SK-N-SH (cell line): ENCODE data around the gene AKAP12. TPM values are rescaled to one million over a fixed set of nuclear protein-coding genes. Genes with fewer than 3 reads are reported as not detected.
A peak's percentile ranks its signal among the peaks of the same experiment; 100 is the strongest.

Experiments used
- CTCF ChIA-PET: fragments of 300-600, 350-600 bp; formaldehyde crosslinking; extraction: SDS; loops from one replicate; lab custom pipeline; 2021; lab: Yijun Ruan, JAX
- POLR2A ChIA-PET: fragments of 350-600 bp; sonication (Branson Sonifier 250); formaldehyde crosslinking; extraction: SDS; loops from one replicate; lab custom pipeline; 2020; ENCODE audit warnings: antibody characterized with exemption, inconsistent platforms; lab: Yijun Ruan, JAX
- DNase-seq: peaks from one replicate; pipeline ENCODE4 v3.0.0; 2012
- H2AFZ ChIP-seq: fragments of 200-600 bp; sonication (generic); 2 replicates; pipeline ENCODE4 v1.8.1; 2016; ENCODE audit warnings: antibody characterized with exemption, mild to moderate bottlenecking, low read depth
- H3F3A ChIP-seq: fragments of 200-600 bp; sonication (generic); replicated peaks from 2 replicates; pipeline ENCODE3; 2016; ENCODE audit warnings: antibody characterized with exemption, mild to moderate bottlenecking; ENCODE audit not compliant: insufficient read depth
- H3K27ac ChIP-seq, 2 experiments: fragments of 200-500 bp in 1 of 2; fragments of 200-600 bp in 1 of 2; sonication (Bioruptor generic) in 1 of 2; sonication (generic), shearing (Covaris generic) in 1 of 2; 2 replicates each; pipeline versions ENCODE4 v1.5.1 to v1.6.1; 2014 to 2016; ENCODE audit warnings: low read depth in 2 of 2, inconsistent platforms in 1 of 2, low read length in 1 of 2, mild to moderate bottlenecking in 1 of 2, mixed read lengths in 1 of 2
- H3K27me3 ChIP-seq: fragments of 200-600 bp; sonication (generic), shearing (Covaris generic); 2 replicates; pipeline ENCODE4 v1.6.1; 2016; ENCODE audit warnings: mixed run types; ENCODE audit not compliant: insufficient read depth
- H3K36me3 ChIP-seq, 2 experiments: fragments of 200-500 bp in 1 of 2; fragments of 200-600 bp in 1 of 2; sonication (Bioruptor generic) in 1 of 2; sonication (generic) in 1 of 2; replicated peaks in 1 of 2; 2 replicates each; pipeline versions ENCODE3 to v1.5.1; 2014 to 2016; ENCODE audit warnings: low read length in 1 of 2, mild to moderate bottlenecking in 1 of 2; ENCODE audit not compliant: insufficient read depth in 2 of 2, control insufficient read depth in 1 of 2
- H3K4me1 ChIP-seq, 2 experiments: fragments of 200-500 bp in 1 of 2; fragments of 200-600 bp in 1 of 2; sonication (Bioruptor generic) in 1 of 2; sonication (generic), shearing (Covaris generic) in 1 of 2; 2 replicates each; pipeline versions ENCODE4 v1.5.1 to v1.6.1; 2014 to 2016; ENCODE audit warnings: low read depth in 1 of 2, low read length in 1 of 2, mixed run types in 1 of 2; ENCODE audit not compliant: insufficient read depth in 2 of 2, control insufficient read depth in 1 of 2
- H3K4me2 ChIP-seq: fragments of 200-600 bp; sonication (generic), shearing (Covaris generic); 2 replicates; pipeline ENCODE4 v1.6.1; 2017; ENCODE audit warnings: mixed run types
- H3K4me3 ChIP-seq, 2 experiments: fragments of 200-500 bp in 1 of 2; fragments of 200-600 bp in 1 of 2; sonication (Bioruptor generic) in 1 of 2; sonication (generic), shearing (Covaris generic) in 1 of 2; 2 replicates each; pipeline versions ENCODE4 v1.5.1 to v1.8.1; 2014 to 2016; ENCODE audit warnings: low read depth in 2 of 2, inconsistent platforms in 1 of 2, low read length in 1 of 2, mild to moderate bottlenecking in 1 of 2, mixed read lengths in 1 of 2, moderate library complexity in 1 of 2
- H3K79me2 ChIP-seq: fragments of 200-600 bp; sonication (generic); 2 replicates; pipeline ENCODE4 v1.8.1; 2017; ENCODE audit warnings: mild to moderate bottlenecking; ENCODE audit not compliant: insufficient read depth
- H3K9ac ChIP-seq: fragments of 200-600 bp; sonication (generic); 2 replicates; pipeline ENCODE4 v1.6.1; 2017; ENCODE audit warnings: mixed run types
- H3K9me2 ChIP-seq: fragments of 200-600 bp; sonication (generic); 2 replicates; pipeline ENCODE4 v1.6.1; 2017; ENCODE audit warnings: mixed run types
- H3K9me3 ChIP-seq: fragments of 200-600 bp; sonication (generic); 2 replicates; pipeline ENCODE4 v1.6.1; 2017; ENCODE audit warnings: mixed run types, mild to moderate bottlenecking, moderate library complexity
- H4K20me1 ChIP-seq: fragments of 200-600 bp; sonication (generic); 2 replicates; pipeline ENCODE4 v1.6.1; 2017; ENCODE audit warnings: mild to moderate bottlenecking, mixed run types; ENCODE audit not compliant: insufficient read depth
- EZH2phosphoT487 ChIP-seq: fragments of 200-600 bp; sonication (generic); IDR thresholded peaks from 2 replicates; pipeline ENCODE4 v1.6.1; 2017; ENCODE audit warnings: low read depth, mixed run types, mild to moderate bottlenecking, antibody characterized with exemption, moderate library complexity, borderline replicate concordance
- FOXJ3 ChIP-seq: sonication (generic); formaldehyde crosslinking; IDR thresholded peaks from 2 replicates; pipeline ENCODE4 v1.5.1; 2020; ENCODE audit warnings: mild to moderate bottlenecking, missing genetic modification reagents
- GABPA ChIP-seq: IDR thresholded peaks from 2 replicates; pipeline ENCODE4 v1.4.0; 2012; ENCODE audit warnings: low read depth, mild to moderate bottlenecking
- MXI1 ChIP-seq: IDR thresholded peaks from 2 replicates; pipeline ENCODE4 v1.6.1; 2012; ENCODE audit warnings: mild to moderate bottlenecking, low read depth, low read length, improper control_type of control experiment
- POLR2AphosphoS5 ChIP-seq: IDR thresholded peaks from 2 replicates; pipeline ENCODE4 v1.6.1; 2012; ENCODE audit warnings: low read depth, low read length
- RAD21 ChIP-seq: IDR thresholded peaks from 2 replicates; pipeline ENCODE4 v1.6.1; 2012; ENCODE audit warnings: mild to moderate bottlenecking, low read length
- RCOR1 ChIP-seq: fragments of 150-350 bp; IDR thresholded peaks from 2 replicates; pipeline ENCODE4 v1.6.1; 2017; ENCODE audit warnings: antibody characterized with exemption, low read length
- SIN3A ChIP-seq: IDR thresholded peaks from 2 replicates; pipeline ENCODE4 v1.6.1; 2012; ENCODE audit warnings: low read depth, mild to moderate bottlenecking, low read length, moderate library complexity, borderline replicate concordance
- SMC3 ChIP-seq: IDR thresholded peaks from 2 replicates; pipeline ENCODE4 v1.6.1; 2012; ENCODE audit warnings: low read depth, low read length, improper control_type of control experiment
- TCF12 ChIP-seq: IDR thresholded peaks from 2 replicates; pipeline ENCODE4 v1.4.0; 2012
- TEAD4 ChIP-seq: IDR thresholded peaks from 2 replicates; pipeline ENCODE4 v1.4.0; 2012; ENCODE audit warnings: mild to moderate bottlenecking, borderline replicate concordance; ENCODE audit not compliant: insufficient read depth
- WGBS: methylation state at CpG from one replicate; pipeline ENCODE4 v1.1.6; 2017; ENCODE audit warnings: low lambda C conversion rate; 5-methylcytosine and 5-hydroxymethylcytosine counted together
- polyA plus RNA-seq, 3 experiments: library from polyadenylated mRNA; depleted of rRNA; stranded (reverse); fragments of >200 nt; gene quantifications; 2 replicates each; pipeline ENCODE4 v1.2.3, GENCODE V29; 2012
- TF ChIP-seq, protein P1 (sequence below): IDR thresholded peaks from 2 replicates; pipeline ENCODE4 v1.4.0; 2012; ENCODE audit warnings: low read depth
- TF ChIP-seq, protein P2 (sequence below): IDR thresholded peaks from 2 replicates; pipeline ENCODE4 v1.4.0; 2012; ENCODE audit warnings: low read depth, borderline replicate concordance
- TF ChIP-seq, protein P3 (sequence below): IDR thresholded peaks from 2 replicates; pipeline ENCODE4 v1.4.0; 2012; ENCODE audit warnings: low read depth, borderline replicate concordance

AKAP12 gene
- polyA plus RNA-seq, 1 of the 3 experiments (the other 2 are of a cell fraction) = 46.5 TPM

DNA sequence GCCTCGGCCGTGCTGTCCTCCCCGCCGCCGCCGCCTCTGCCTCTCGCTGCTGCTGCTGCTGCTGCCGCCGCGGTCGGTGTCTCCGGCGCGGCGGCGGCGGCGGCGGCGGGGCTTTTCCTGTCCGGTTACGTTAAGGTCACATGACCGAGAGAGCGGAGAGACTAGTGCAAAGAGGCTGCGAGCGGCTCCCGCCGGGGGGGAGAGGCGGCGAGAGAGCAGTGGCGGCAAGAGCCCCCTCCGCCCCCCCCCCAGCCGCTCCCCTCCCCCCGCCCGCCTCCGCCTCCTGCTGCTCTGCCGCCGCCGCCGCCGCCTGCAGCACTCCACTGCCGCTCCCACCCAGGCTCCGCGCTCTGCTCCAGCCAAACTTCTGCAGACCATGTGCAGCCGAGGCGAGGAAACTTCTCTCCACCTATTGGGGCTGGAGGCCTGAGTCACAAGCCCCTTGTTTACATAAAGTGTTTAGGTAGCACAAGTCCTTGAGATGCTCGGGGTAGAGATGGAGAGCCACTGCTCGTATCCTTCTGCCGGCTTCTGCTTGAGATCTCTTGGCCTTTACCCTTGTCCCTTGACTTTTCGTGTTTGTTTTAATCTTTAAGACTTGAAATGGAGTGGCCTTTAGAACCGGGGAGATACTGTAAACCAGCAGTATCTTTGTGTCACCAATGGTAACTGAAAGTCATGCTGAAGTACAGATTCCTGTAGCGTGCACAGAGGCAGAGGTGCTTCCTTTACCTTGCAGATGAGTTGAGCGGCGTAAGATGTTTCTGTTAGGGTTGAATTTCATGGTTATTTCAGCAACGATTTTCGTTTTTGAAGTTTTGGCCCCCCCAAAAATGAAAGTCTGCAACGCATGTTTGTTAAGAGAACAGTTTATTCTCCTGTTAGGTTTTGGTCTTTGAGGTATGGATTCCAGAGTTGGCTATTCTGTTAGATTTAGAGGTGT lies 152.0 kb downstream of the AKAP12 start, which contains the start of gene ZBTB2:
Gene ZBTB2, minus strand, starts transcription at position 89 of the 943 bp plus-strand sequence. CDS start 17,922 bp downstream, outside the sequence.
- Histone ChIP-seq H3K36me3 (peaks cover 4 to 21% of the 10 kb centered on the region in 2 experiments), H2AFZ (no peak within 1 kb of the TSS), H3F3A (peaks cover 25% of the 10 kb centered on the region), H3K27ac (peak within 1 kb of the TSS; percentile 98 to 99), H4K20me1 (peaks cover 51% of the 10 kb centered on the region), H3K4me2 (peak within 1 kb of the TSS; percentile 97), H3K79me2 (peaks cover 80% of the 10 kb centered on the region), H3K9ac (peak within 1 kb of the TSS; percentile 95), H3K4me3 (peak within 1 kb of the TSS; percentile 76 to 92), H3K4me1 (peaks cover 25 to 31% of the 10 kb centered on the region in 2 experiments), H3K27me3 (no peaks in the 10 kb centered on the region), H3K9me2 (no peaks in the 10 kb centered on the region), H3K9me3 (no peaks in the 10 kb centered on the region; the same call in 1 of the 2 replicates)
- POLR2A ChIA-PET = interaction anchor here (1.7 kb wide), 1 partner anchor 60 kb away, joined by 10 read pairs; the partner anchor contains the start of gene RMND1
- CTCF ChIA-PET = interaction anchor here (2.6 kb wide), 1 partner anchor 14 kb away, joined by 9 read pairs; no protein-coding TSS in a partner anchor
- under 1% methylated on average over 15 of the region's 57 CpGs for WGBS
- peak; percentile 84 for DNase-seq
- TF ChIP-seq EZH2phosphoT487 (no peak), SMC3 (no peak), RAD21 (no peak), POLR2AphosphoS5 (peak; percentile 24; the same call in 1 of the 2 replicates), MXI1 (peak; percentile 84), GABPA (no peak), TCF12 (no peak), TEAD4 (no peak), SIN3A (0 out of 2 replicates have a peak, but pooled peaks have one; percentile 36), RCOR1 (no peak), FOXJ3 (CRISPR knock-in tag) (0 out of 2 replicates have a peak, but pooled peaks have one; percentile 29)
- TF ChIP-seq, protein P1, sequence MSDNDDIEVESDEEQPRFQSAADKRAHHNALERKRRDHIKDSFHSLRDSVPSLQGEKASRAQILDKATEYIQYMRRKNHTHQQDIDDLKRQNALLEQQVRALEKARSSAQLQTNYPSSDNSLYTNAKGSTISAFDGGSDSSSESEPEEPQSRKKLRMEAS = peak; percentile 56; the same call in 1 of the 2 replicates
- TF ChIP-seq, protein P2, sequence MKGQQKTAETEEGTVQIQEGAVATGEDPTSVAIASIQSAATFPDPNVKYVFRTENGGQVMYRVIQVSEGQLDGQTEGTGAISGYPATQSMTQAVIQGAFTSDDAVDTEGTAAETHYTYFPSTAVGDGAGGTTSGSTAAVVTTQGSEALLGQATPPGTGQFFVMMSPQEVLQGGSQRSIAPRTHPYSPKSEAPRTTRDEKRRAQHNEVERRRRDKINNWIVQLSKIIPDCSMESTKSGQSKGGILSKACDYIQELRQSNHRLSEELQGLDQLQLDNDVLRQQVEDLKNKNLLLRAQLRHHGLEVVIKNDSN = peak; percentile 69; the same call in 1 of the 2 replicates
- TF ChIP-seq, protein P3, sequence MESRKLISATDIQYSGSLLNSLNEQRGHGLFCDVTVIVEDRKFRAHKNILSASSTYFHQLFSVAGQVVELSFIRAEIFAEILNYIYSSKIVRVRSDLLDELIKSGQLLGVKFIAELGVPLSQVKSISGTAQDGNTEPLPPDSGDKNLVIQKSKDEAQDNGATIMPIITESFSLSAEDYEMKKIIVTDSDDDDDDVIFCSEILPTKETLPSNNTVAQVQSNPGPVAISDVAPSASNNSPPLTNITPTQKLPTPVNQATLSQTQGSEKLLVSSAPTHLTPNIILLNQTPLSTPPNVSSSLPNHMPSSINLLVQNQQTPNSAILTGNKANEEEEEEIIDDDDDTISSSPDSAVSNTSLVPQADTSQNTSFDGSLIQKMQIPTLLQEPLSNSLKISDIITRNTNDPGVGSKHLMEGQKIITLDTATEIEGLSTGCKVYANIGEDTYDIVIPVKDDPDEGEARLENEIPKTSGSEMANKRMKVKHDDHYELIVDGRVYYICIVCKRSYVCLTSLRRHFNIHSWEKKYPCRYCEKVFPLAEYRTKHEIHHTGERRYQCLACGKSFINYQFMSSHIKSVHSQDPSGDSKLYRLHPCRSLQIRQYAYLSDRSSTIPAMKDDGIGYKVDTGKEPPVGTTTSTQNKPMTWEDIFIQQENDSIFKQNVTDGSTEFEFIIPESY = no peak
- TF ChIP-seq, all 33 proteins: peak for 6
